ENCODE results near the gene SFXN2.

- TF ChIP-seq CTCF (IDR thresholded peaks at IDR 0.05) (no peak), POLR2A (IDR thresholded peaks at IDR 0.05) (no peak), EP300 (IDR thresholded peaks at IDR 0.05) (no peak)
Measured at GRCh38 chr10:102732661-102733060, 18.2 kb downstream of the SFXN2 start.

Measured in ovary (tissue), 3 donors.